Smooth muscle cell (in vitro differentiated cells): ENCODE results near the gene SCUBE1. TPM values are rescaled to one million over a fixed set of nuclear protein-coding genes. Genes with fewer than 3 reads are reported as not detected.
A peak's percentile ranks its signal among the peaks of the same experiment; 100 is the strongest.

Experiments
- DNase-seq: peaks from one replicate; lab custom pipeline; 2025; ENCODE audit not compliant: unreplicated experiment; lab: John Stamatoyannopoulos, UW
- H2AFZ ChIP-seq: fragments of 200-600 bp; sonication (generic); 2 replicates; pipeline ENCODE4 v1.6.0; 2016; ENCODE audit warnings: antibody characterized with exemption, low read depth, mild to moderate bottlenecking
- H3F3A ChIP-seq: fragments of 200-600 bp; sonication (generic); 2 replicates; pipeline ENCODE4 v1.6.0; 2017; ENCODE audit warnings: antibody characterized with exemption, low read depth
- H3K27ac ChIP-seq: fragments of 200-600 bp; sonication (generic); 2 replicates; pipeline ENCODE4 v1.5.1; 2016; ENCODE audit warnings: low read depth, mild to moderate bottlenecking
- H3K27me3 ChIP-seq: fragments of 200-600 bp; sonication (generic); 2 replicates; pipeline ENCODE4 v1.6.1; 2016; ENCODE audit warnings: low read depth, mild to moderate bottlenecking
- H3K36me3 ChIP-seq: fragments of 200-600 bp; sonication (generic); 2 replicates; pipeline ENCODE4 v1.5.1; 2016; ENCODE audit warnings: low read depth
- H3K4me1 ChIP-seq: fragments of 200-600 bp; sonication (generic); 2 replicates; pipeline ENCODE4 v1.5.1; 2016; ENCODE audit warnings: low read depth
- H3K4me2 ChIP-seq: fragments of 200-600 bp; sonication (generic); 2 replicates; pipeline ENCODE4 v1.6.0; 2016; ENCODE audit warnings: mild to moderate bottlenecking
- H3K4me3 ChIP-seq: fragments of 200-600 bp; sonication (generic); 2 replicates; pipeline ENCODE4 v1.5.1; 2016; ENCODE audit warnings: mild to moderate bottlenecking
- H3K79me2 ChIP-seq: fragments of 200-600 bp; sonication (generic); 2 replicates; pipeline ENCODE4 v1.6.0; 2016; ENCODE audit warnings: low read depth, mild to moderate bottlenecking
- H3K9ac ChIP-seq: fragments of 200-600 bp; sonication (generic); 2 replicates; pipeline ENCODE4 v1.6.0; 2016; ENCODE audit warnings: low read depth
- H3K9me3 ChIP-seq: fragments of 200-600 bp; sonication (generic); replicated peaks from 2 replicates; pipeline ENCODE4 v1.5.1; 2016; ENCODE audit warnings: low read depth
- H4K20me1 ChIP-seq: fragments of 200-600 bp; sonication (generic); 2 replicates; pipeline ENCODE4 v1.6.0; 2016; ENCODE audit warnings: low read depth
- CTCF ChIP-seq: fragments of 200-600 bp; sonication (generic); IDR thresholded peaks from 2 replicates; pipeline ENCODE4 v1.5.1; 2017; ENCODE audit warnings: borderline replicate concordance, mild to moderate bottlenecking, antibody characterized with exemption; ENCODE audit not compliant: insufficient read depth, poor library complexity, severe bottlenecking
- WGBS: methylation state at CpG from one replicate; pipeline ENCODE4 v1.1.7; 2016; ENCODE audit warnings: low lambda C conversion rate; 5-methylcytosine and 5-hydroxymethylcytosine counted together
- polyA plus RNA-seq: library from polyadenylated mRNA; unstranded; fragments of >200 nt; fragmentation: Nextera tagmentation; extraction: Ambion mirVana; gene quantifications from 2 replicates; pipeline ENCODE4 v1.2.1, GENCODE V29; 2016
- total RNA-seq: library from RNA; depleted of rRNA; stranded (reverse); fragments of >200 nt; gene quantifications from 2 replicates; pipeline ENCODE4 v1.2.3, GENCODE V29; 2014

The SCUBE1 gene
- total and polyA plus RNA-seq, 2 experiments from 2014 or later: 13.4 to 16.3 TPM

GRCh38 chr22:43267332-43267980, 75.7 kb downstream of the SCUBE1 start:
- Histone ChIP-seq H3K36me3 (no peaks in the 10 kb centered on the region), H3K27me3 (no peaks in the 10 kb centered on the region), H3K27ac (no peak overlapping the region), H3K4me1 (no peaks in the 10 kb centered on the region), H2AFZ (no peak overlapping the region), H3K9me3 (no peaks in the 10 kb centered on the region), H3K79me2 (no peaks in the 10 kb centered on the region), H3K9ac (no peak overlapping the region), H3K4me2 (no peak overlapping the region), H3K4me3 (no peak overlapping the region), H3F3A (no peaks in the 10 kb centered on the region), H4K20me1 (no peaks in the 10 kb centered on the region)
- 95% methylated on average over 13 of the region's 13 CpGs for WGBS
- TF ChIP-seq CTCF: no peak
- no peak for DNase-seq

- WGBS: 92% methylated on average over 9 of the region's 9 CpGs
- H3K4me2 ChIP-seq: no peak overlapping the region
- no peaks in the 10 kb centered on the region for H3K9me3 ChIP-seq
- no peaks in the 10 kb centered on the region for H3K27me3 ChIP-seq
- no peak overlapping the region for H2AFZ ChIP-seq
- no peak for DNase-seq
- H3K36me3 ChIP-seq: no peaks in the 10 kb centered on the region
- no peaks in the 10 kb centered on the region for H3K4me1 ChIP-seq
- no peak overlapping the region for H3K27ac ChIP-seq
- no peaks in the 10 kb centered on the region for H3F3A ChIP-seq
- H3K4me3 ChIP-seq: no peak overlapping the region
- H3K9ac ChIP-seq: no peak overlapping the region
- H4K20me1 ChIP-seq: no peaks in the 10 kb centered on the region
- TF ChIP-seq CTCF: no peak
- H3K79me2 ChIP-seq: no peaks in the 10 kb centered on the region
These were observed 77.1 kb downstream of the SCUBE1 start for GRCh38 chr22:43266076-43266475.

GRCh38 chr22:43263645-43264514, 79.3 kb downstream of the SCUBE1 start:
- H3K27me3 ChIP-seq: no peaks in the 10 kb centered on the region

More at GRCh38 chr22:43263645-43264514, 79.3 kb downstream of the SCUBE1 start:
- no peaks in the 10 kb centered on the region for H4K20me1 ChIP-seq
- peak overlapping the region; percentile 84 for H3K27ac ChIP-seq
- no peak for TF ChIP-seq CTCF
- no peak overlapping the region for H3K4me3 ChIP-seq
- no peaks in the 10 kb centered on the region for H3K9me3 ChIP-seq
- DNase-seq: peak; percentile 58
- peak overlapping the region; percentile 78 for H3K4me2 ChIP-seq
- H3K79me2 ChIP-seq: no peaks in the 10 kb centered on the region
- no peak overlapping the region for H2AFZ ChIP-seq
- no peaks in the 10 kb centered on the region for H3K36me3 ChIP-seq
- no peaks in the 10 kb centered on the region for H3K4me1 ChIP-seq
- 27% methylated on average over 27 of the region's 27 CpGs for WGBS
- H3F3A ChIP-seq: no peaks in the 10 kb centered on the region
- peak overlapping the region; percentile 77 for H3K9ac ChIP-seq
